ENCODE measurements around the gene IGSF9B. TPM values are rescaled to one million over a fixed set of nuclear protein-coding genes. Genes with fewer than 3 reads are reported as not detected.
A peak's percentile ranks its signal among the peaks of the same experiment; 100 is the strongest.

IGSF9B gene
- total and polyA plus RNA-seq, 4 donors = 0.72 to 19.5 (median 4.0) TPM

DNA sequence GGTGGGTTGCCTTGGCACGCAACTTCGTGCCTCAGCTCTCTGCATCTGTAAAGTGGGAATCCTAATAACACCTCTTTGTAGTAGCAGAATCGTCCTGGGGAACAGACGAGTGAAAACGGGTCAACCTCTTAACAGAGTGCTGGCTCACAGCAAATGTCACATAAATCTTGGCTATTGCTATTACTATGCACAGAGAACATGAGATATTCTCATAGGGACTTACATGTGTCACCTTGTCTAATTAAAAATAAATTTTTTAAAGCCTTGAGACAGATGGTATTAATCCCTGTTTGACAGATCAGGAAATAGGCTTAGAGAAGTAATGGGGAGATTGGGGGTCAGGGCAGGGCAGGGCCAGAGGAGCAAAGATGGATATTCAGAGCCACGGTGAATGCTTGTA is 44.3 kb upstream of the IGSF9B start:
- Histone ChIP-seq H3K4me3 (no peak overlapping the region), H3K27me3 (ENCODE audit: control insufficient read depth in 3 of 3, insufficient read depth in 3 of 3, low read length in 2 of 3) (no peaks in the 10 kb centered on the region), H3K36me3 (ENCODE audit: control insufficient read depth in 4 of 4, insufficient read depth in 4 of 4, low read length in 4 of 4) (no peaks in the 10 kb centered on the region), H3K9me3 (ENCODE audit: control insufficient read depth in 4 of 4, insufficient read depth in 3 of 4, low read length in 3 of 4) (no peaks in the 10 kb centered on the region), H3K9ac (ENCODE audit: insufficient read depth in 1 of 2, low read length in 2 of 2) (no peak overlapping the region), H3K4me1 (ENCODE audit: control insufficient read depth in 5 of 5, insufficient read depth in 5 of 5, low read length in 5 of 5) (peaks cover 0 to 15% (median 5%) of the 10 kb centered on the region in 5 donors), H3K27ac (ENCODE audit: low read depth in 1 of 2, low read length in 1 of 2) (no peak overlapping the region)
- DNase-seq (no peak), ATAC-seq (ENCODE audit: insufficient read depth, low FRiP score) (no peak)
- TF ChIP-seq, protein P1, sequence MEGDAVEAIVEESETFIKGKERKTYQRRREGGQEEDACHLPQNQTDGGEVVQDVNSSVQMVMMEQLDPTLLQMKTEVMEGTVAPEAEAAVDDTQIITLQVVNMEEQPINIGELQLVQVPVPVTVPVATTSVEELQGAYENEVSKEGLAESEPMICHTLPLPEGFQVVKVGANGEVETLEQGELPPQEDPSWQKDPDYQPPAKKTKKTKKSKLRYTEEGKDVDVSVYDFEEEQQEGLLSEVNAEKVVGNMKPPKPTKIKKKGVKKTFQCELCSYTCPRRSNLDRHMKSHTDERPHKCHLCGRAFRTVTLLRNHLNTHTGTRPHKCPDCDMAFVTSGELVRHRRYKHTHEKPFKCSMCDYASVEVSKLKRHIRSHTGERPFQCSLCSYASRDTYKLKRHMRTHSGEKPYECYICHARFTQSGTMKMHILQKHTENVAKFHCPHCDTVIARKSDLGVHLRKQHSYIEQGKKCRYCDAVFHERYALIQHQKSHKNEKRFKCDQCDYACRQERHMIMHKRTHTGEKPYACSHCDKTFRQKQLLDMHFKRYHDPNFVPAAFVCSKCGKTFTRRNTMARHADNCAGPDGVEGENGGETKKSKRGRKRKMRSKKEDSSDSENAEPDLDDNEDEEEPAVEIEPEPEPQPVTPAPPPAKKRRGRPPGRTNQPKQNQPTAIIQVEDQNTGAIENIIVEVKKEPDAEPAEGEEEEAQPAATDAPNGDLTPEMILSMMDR (IDR thresholded peaks at IDR 0.05; ENCODE audit: control extremely low read depth, extremely low read depth) = no peak
- WGBS, 2 donors = 83 to 86% methylated on average over 6 of the region's 6 CpGs

DNA sequence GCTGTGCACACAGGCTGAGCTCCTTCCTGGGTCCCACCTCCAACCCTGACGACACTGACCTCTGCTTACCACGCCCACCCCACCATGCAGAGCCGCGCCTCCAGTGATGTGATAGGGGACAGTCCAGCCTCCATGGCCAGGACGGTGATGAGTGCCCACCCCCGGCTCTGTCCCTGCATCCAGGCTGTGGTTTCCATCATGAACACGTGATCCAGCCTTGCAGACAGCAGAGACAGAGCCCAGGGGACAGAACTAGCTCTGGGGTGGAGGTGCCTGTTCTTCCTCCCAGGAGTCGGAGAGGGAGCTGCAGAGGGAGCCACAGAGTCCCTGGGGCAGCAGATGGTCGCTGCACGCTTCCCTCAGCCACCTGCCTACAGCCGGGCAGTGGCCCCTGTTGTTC is 42.6 kb upstream of the IGSF9B start:
- DNase-seq = no peak
- ATAC-seq (ENCODE audit: insufficient read depth, low FRiP score) = no peak
- peaks cover 0 to 1% (median 0%) of the 10 kb centered on the region in 3 donors for H3K27me3 ChIP-seq (ENCODE audit: control insufficient read depth in 3 of 3, insufficient read depth in 3 of 3, low read length in 2 of 3)
- no peaks in the 10 kb centered on the region for H3K9me3 ChIP-seq (ENCODE audit: control insufficient read depth in 4 of 4, insufficient read depth in 3 of 4, low read length in 3 of 4)
- WGBS, 2 donors = 70 to 76% methylated on average over 11 of the region's 11 CpGs
- no peak overlapping the region for H3K9ac ChIP-seq (ENCODE audit: insufficient read depth in 1 of 2, low read length in 2 of 2)
- no peak overlapping the region for H3K4me3 ChIP-seq
- no peaks in the 10 kb centered on the region for H3K36me3 ChIP-seq (ENCODE audit: control insufficient read depth in 4 of 4, insufficient read depth in 4 of 4, low read length in 4 of 4)
- H3K27ac ChIP-seq (ENCODE audit: low read depth in 1 of 2, low read length in 1 of 2) = no peak overlapping the region
- TF ChIP-seq, protein P1 (IDR thresholded peaks at IDR 0.05; ENCODE audit: control extremely low read depth, extremely low read depth) = no peak
- peaks cover 0 to 7% (median 5%) of the 10 kb centered on the region in 5 donors for H3K4me1 ChIP-seq (ENCODE audit: control insufficient read depth in 5 of 5, insufficient read depth in 5 of 5, low read length in 5 of 5)

DNA sequence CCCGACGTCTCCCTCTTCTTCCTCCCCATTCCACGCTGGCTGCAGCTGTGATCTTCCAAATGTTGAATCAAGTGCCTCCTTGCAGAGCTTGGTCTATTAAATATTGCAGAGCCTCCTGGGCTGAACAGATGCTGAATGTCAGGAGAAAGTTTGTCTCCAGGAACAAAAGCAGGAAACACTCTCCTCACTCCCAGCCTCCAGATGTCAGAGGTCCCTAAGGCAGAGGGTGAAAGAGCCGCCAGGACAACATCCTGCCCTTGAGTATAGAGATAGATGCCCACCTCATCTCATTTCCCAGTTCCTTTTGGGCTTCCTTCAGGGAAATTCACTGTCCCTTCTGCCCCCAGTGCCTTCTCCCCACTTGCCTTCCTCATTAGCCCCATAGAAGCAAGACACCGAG is 40.8 kb upstream of the IGSF9B start:
- H3K4me3 ChIP-seq = no peak overlapping the region
- ATAC-seq (ENCODE audit: insufficient read depth, low FRiP score) (no peak), DNase-seq (peak in 1 of 3 donors; percentile 34)
- H3K4me1 ChIP-seq (ENCODE audit: control insufficient read depth in 5 of 5, insufficient read depth in 5 of 5, low read length in 5 of 5) = no peaks in the 10 kb centered on the region
- WGBS, 2 donors = 57 to 59% methylated on average over 5 of the region's 5 CpGs
- H3K36me3 ChIP-seq (ENCODE audit: control insufficient read depth in 4 of 4, insufficient read depth in 4 of 4, low read length in 4 of 4) = no peaks in the 10 kb centered on the region
- no peak overlapping the region for H3K27ac ChIP-seq (ENCODE audit: low read depth in 1 of 2, low read length in 1 of 2)
- H3K27me3 ChIP-seq (ENCODE audit: control insufficient read depth in 3 of 3, insufficient read depth in 3 of 3, low read length in 2 of 3) = peaks cover 0 to 3% (median 0%) of the 10 kb centered on the region in 3 donors
- TF ChIP-seq, protein P1 (IDR thresholded peaks at IDR 0.05; ENCODE audit: control extremely low read depth, extremely low read depth) = no peak
- no peaks in the 10 kb centered on the region for H3K9me3 ChIP-seq (ENCODE audit: control insufficient read depth in 4 of 4, insufficient read depth in 3 of 4, low read length in 3 of 4)
- no peak overlapping the region for H3K9ac ChIP-seq (ENCODE audit: insufficient read depth in 1 of 2, low read length in 2 of 2)

DNA sequence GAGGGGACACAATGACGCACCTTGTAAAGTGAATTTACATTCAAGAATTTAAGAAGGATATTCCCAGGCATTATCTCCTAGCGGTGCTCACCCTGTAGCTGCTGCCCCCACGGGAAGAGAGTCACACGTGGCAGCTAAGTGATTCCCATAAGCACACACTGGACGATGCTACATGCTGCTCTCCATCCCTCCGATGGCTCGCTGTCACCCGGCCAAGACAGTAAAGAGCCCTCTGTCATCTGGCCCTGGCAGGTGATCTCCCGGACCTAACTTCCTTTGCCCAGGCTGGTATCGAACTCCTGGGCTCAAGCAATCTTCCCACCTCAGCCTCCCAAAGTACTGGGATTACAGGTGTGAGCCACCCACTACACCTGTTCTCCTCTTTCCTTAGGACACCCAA is 39.9 kb upstream of the IGSF9B start:
- Histone ChIP-seq H3K4me3 (no peak overlapping the region), H3K9me3 (ENCODE audit: control insufficient read depth in 4 of 4, insufficient read depth in 3 of 4, low read length in 3 of 4) (no peaks in the 10 kb centered on the region), H3K9ac (ENCODE audit: insufficient read depth in 1 of 2, low read length in 2 of 2) (no peak overlapping the region), H3K27me3 (ENCODE audit: control insufficient read depth in 3 of 3, insufficient read depth in 3 of 3, low read length in 2 of 3) (peaks cover 0 to 3% (median 0%) of the 10 kb centered on the region in 3 donors), H3K27ac (ENCODE audit: low read depth in 1 of 2, low read length in 1 of 2) (no peak overlapping the region), H3K36me3 (ENCODE audit: control insufficient read depth in 4 of 4, insufficient read depth in 4 of 4, low read length in 4 of 4) (no peaks in the 10 kb centered on the region), H3K4me1 (ENCODE audit: control insufficient read depth in 5 of 5, insufficient read depth in 5 of 5, low read length in 5 of 5) (no peaks in the 10 kb centered on the region)
- ATAC-seq (ENCODE audit: insufficient read depth, low FRiP score) = no peak
- WGBS, 2 donors = 80 to 89% methylated on average over 10 of the region's 10 CpGs
- TF ChIP-seq, protein P1 (IDR thresholded peaks at IDR 0.05; ENCODE audit: control extremely low read depth, extremely low read depth) = no peak
- DNase-seq = no peak
